Skeletal muscle satellite cell (primary cell): Measurements from ENCODE around the gene HACE1.

ENCODE experiments used
- H3K27me3 ChIP-seq: 2 replicates; pipeline ENCODE4 v1.7.0; 2013; ENCODE audit warnings: low read length; ENCODE audit not compliant: control insufficient read depth, insufficient read depth
- H3K36me3 ChIP-seq: 2 replicates; pipeline ENCODE4 v1.7.0; 2013; ENCODE audit warnings: mild to moderate bottlenecking, control low read depth, low read length; ENCODE audit not compliant: insufficient read depth
- H3K4me1 ChIP-seq: 2 replicates; pipeline ENCODE4 v1.7.0; 2013; ENCODE audit warnings: low read length; ENCODE audit not compliant: control insufficient read depth, insufficient read depth
- H3K4me2 ChIP-seq: 2 replicates; pipeline ENCODE4 v1.7.0; 2013; ENCODE audit warnings: mild to moderate bottlenecking, low read length
- H3K4me3 ChIP-seq: 2 replicates; pipeline ENCODE4 v1.7.0; 2013; ENCODE audit warnings: low read length
- H3K9ac ChIP-seq: 2 replicates; pipeline ENCODE4 v1.7.0; 2013; ENCODE audit warnings: mild to moderate bottlenecking, low read depth, low read length, moderate library complexity
- H3K9me3 ChIP-seq: replicated peaks from 2 replicates; pipeline ENCODE4 v1.7.0; 2013; ENCODE audit warnings: mild to moderate bottlenecking, control low read depth, low read length

Gene HACE1

GRCh38 chr6:104699593-104700329 lies 160.0 kb downstream of the HACE1 start:
- Histone ChIP-seq H3K4me2 (no peak overlapping the region), H3K27me3 (no peaks in the 10 kb centered on the region), H3K4me3 (no peak overlapping the region), H3K9me3 (no peaks in the 10 kb centered on the region), H3K4me1 (peaks cover 8% of the 10 kb centered on the region), H3K9ac (no peak overlapping the region), H3K36me3 (no peaks in the 10 kb centered on the region)

- Histone ChIP-seq H3K36me3 (no peaks in the 10 kb centered on the region), H3K9ac (no peak overlapping the region), H3K4me2 (no peak overlapping the region), H3K9me3 (no peaks in the 10 kb centered on the region), H3K4me3 (no peak overlapping the region), H3K4me1 (no peaks in the 10 kb centered on the region), H3K27me3 (no peaks in the 10 kb centered on the region)
Observed at GRCh38 chr6:104698979-104699378, 160.7 kb downstream of the HACE1 start.

GRCh38 chr6:104692008-104692407 lies 167.7 kb downstream of the HACE1 start:
- Histone ChIP-seq H3K4me3 (no peak overlapping the region), H3K36me3 (no peaks in the 10 kb centered on the region), H3K9me3 (no peaks in the 10 kb centered on the region), H3K9ac (no peak overlapping the region), H3K4me1 (peaks cover 8% of the 10 kb centered on the region), H3K27me3 (no peaks in the 10 kb centered on the region), H3K4me2 (no peak overlapping the region)

GRCh38 chr6:104689551-104690205 lies 170.0 kb downstream of the HACE1 start:
- Histone ChIP-seq H3K36me3 (no peaks in the 10 kb centered on the region), H3K9ac (no peak overlapping the region), H3K27me3 (no peaks in the 10 kb centered on the region), H3K4me2 (no peak overlapping the region), H3K9me3 (no peaks in the 10 kb centered on the region), H3K4me1 (peaks cover 8% of the 10 kb centered on the region), H3K4me3 (no peak overlapping the region)

GRCh38 chr6:104688283-104688969 lies 171.3 kb downstream of the HACE1 start:
- Histone ChIP-seq H3K4me1 (peaks cover 8% of the 10 kb centered on the region), H3K9ac (no peak overlapping the region), H3K36me3 (no peaks in the 10 kb centered on the region), H3K27me3 (no peaks in the 10 kb centered on the region), H3K4me3 (no peak overlapping the region), H3K4me2 (no peak overlapping the region), H3K9me3 (no peaks in the 10 kb centered on the region)

- Histone ChIP-seq H3K27me3 (no peaks in the 10 kb centered on the region), H3K9me3 (no peaks in the 10 kb centered on the region), H3K4me1 (peaks cover 8% of the 10 kb centered on the region), H3K4me2 (no peak overlapping the region), H3K9ac (no peak overlapping the region), H3K4me3 (no peak overlapping the region), H3K36me3 (no peaks in the 10 kb centered on the region)
Observed at GRCh38 chr6:104686550-104687175, 173.1 kb downstream of the HACE1 start.

GRCh38 chr6:104685871-104686549 lies 173.7 kb downstream of the HACE1 start:
- Histone ChIP-seq H3K27me3 (no peaks in the 10 kb centered on the region), H3K4me3 (no peak overlapping the region), H3K36me3 (no peaks in the 10 kb centered on the region), H3K9ac (no peak overlapping the region), H3K4me2 (no peak overlapping the region), H3K4me1 (peaks cover 8% of the 10 kb centered on the region), H3K9me3 (no peaks in the 10 kb centered on the region)

GRCh38 chr6:104684911-104685415 lies 174.8 kb downstream of the HACE1 start:
- Histone ChIP-seq H3K4me1 (peaks cover 7% of the 10 kb centered on the region), H3K4me3 (no peak overlapping the region), H3K36me3 (no peaks in the 10 kb centered on the region), H3K9ac (no peak overlapping the region), H3K4me2 (no peak overlapping the region), H3K9me3 (no peaks in the 10 kb centered on the region), H3K27me3 (no peaks in the 10 kb centered on the region)

- Histone ChIP-seq H3K9ac (no peak overlapping the region), H3K27me3 (no peaks in the 10 kb centered on the region), H3K4me3 (no peak overlapping the region), H3K4me2 (no peak overlapping the region), H3K4me1 (no peaks in the 10 kb centered on the region), H3K36me3 (no peaks in the 10 kb centered on the region), H3K9me3 (no peaks in the 10 kb centered on the region)
Observed at GRCh38 chr6:104683809-104684208, 175.9 kb downstream of the HACE1 start.

GRCh38 chr6:104682722-104683643 lies 176.7 kb downstream of the HACE1 start:
- no peak overlapping the region for H3K4me3 ChIP-seq
- H3K36me3 ChIP-seq, result no peaks in the 10 kb centered on the region
- no peak overlapping the region for H3K4me2 ChIP-seq
- H3K27me3 ChIP-seq, result no peaks in the 10 kb centered on the region
- no peaks in the 10 kb centered on the region for H3K4me1 ChIP-seq
- H3K9ac ChIP-seq, result no peak overlapping the region
- no peaks in the 10 kb centered on the region for H3K9me3 ChIP-seq
